H1 (cell line): Measurements from ENCODE around the gene PAX5. TPM values are rescaled to one million over a fixed set of nuclear protein-coding genes. Genes with fewer than 3 reads are reported as not detected.
"Not testable (repeated sequence)": the region's sequence is repeated elsewhere in the genome, so short reads cannot be mapped to it uniquely, and the experiment has no call there.

ENCODE experiments used
- CTCF ChIA-PET: fragments of 300-600 bp; sonication (Branson Sonifier 250); formaldehyde crosslinking; loops from one replicate; lab custom pipeline; 2021; ENCODE audit not compliant: partially characterized antibody; lab: Charles Lee
- POLR2A ChIA-PET: fragments of 300-600 bp; sonication (Branson Sonifier 250); formaldehyde crosslinking; loops from one replicate; lab custom pipeline; 2021; ENCODE audit warnings: inconsistent platforms; ENCODE audit not compliant: partially characterized antibody; lab: Charles Lee
- DNase-seq, 2 experiments: peaks; one replicate each; pipeline versions ENCODE4 v3.0.0 to v3.0.0-alpha.2; 2010 to 2022; ENCODE audit warnings: low spot score in 2 of 2, low read depth in 1 of 2, mixed read lengths in 1 of 2
- FAIRE-seq: peaks from 2 replicates; lab custom pipeline; 2011; peaks lifted over from hg19 to GRCh38; lab: Jason Lieb, UNC
- H2AFZ ChIP-seq: 2 replicates; pipeline ENCODE4 v1.8.1; 2012; ENCODE audit warnings: low read length, inconsistent platforms
- H2AK5ac ChIP-seq: 2 replicates; pipeline ENCODE4 v1.6.1; 2013; ENCODE audit warnings: low read depth, low read length
- H2BK120ac ChIP-seq: replicated peaks from 2 replicates; pipeline ENCODE3; 2013; ENCODE audit warnings: low read depth, low read length, inconsistent platforms
- H2BK12ac ChIP-seq: 2 replicates; pipeline ENCODE4 v1.6.1; 2013; ENCODE audit warnings: low read depth, low read length
- H2BK15ac ChIP-seq: 2 replicates; pipeline ENCODE4 v1.6.1; 2013; ENCODE audit warnings: low read length
- H2BK20ac ChIP-seq: 2 replicates; pipeline ENCODE4 v1.6.1; 2013; ENCODE audit warnings: low read length
- H2BK5ac ChIP-seq: 2 replicates; pipeline ENCODE4 v1.6.1; 2013; ENCODE audit warnings: low read depth, low read length
- H3K14ac ChIP-seq: 2 replicates; pipeline ENCODE4 v1.6.1; 2013; ENCODE audit warnings: inconsistent platforms; ENCODE audit not compliant: insufficient read length
- H3K18ac ChIP-seq: 2 replicates; pipeline ENCODE4 v1.6.1; 2013; ENCODE audit warnings: low read length; ENCODE audit errors: extremely low read depth
- H3K23ac ChIP-seq: 2 replicates; pipeline ENCODE4 v1.6.1; 2013; ENCODE audit warnings: inconsistent platforms; ENCODE audit not compliant: insufficient read length
- H3K23me2 ChIP-seq: 2 replicates; pipeline ENCODE4 v1.6.1; 2013; ENCODE audit warnings: low read depth, low read length
- H3K27ac ChIP-seq: 2 replicates; pipeline ENCODE4 v1.6.1; 2011; ENCODE audit warnings: low read depth, low read length, inconsistent platforms
- H3K27me3 ChIP-seq, 4 experiments: replicated peaks in 1 of 4; 1 replicate in 1 of 4; 2 replicates in 3 of 4; pipeline versions ENCODE4 v1.6.1 to v1.8.1; 2011 to 2013; ENCODE audit warnings: low read length in 3 of 4, mild to moderate bottlenecking in 3 of 4, inconsistent platforms in 2 of 4, mixed read lengths in 2 of 4, moderate library complexity in 1 of 4; ENCODE audit not compliant: control insufficient read depth in 3 of 4, insufficient read depth in 3 of 4; ENCODE audit errors: extremely low read depth in 1 of 4
- H3K36me3 ChIP-seq, 4 experiments: 2 replicates each; pipeline versions ENCODE4 v1.6.1 to v1.8.1; 2011 to 2013; ENCODE audit warnings: mild to moderate bottlenecking in 4 of 4, low read length in 3 of 4, moderate library complexity in 2 of 4, control low read depth in 1 of 4, inconsistent platforms in 1 of 4; ENCODE audit not compliant: insufficient read depth in 4 of 4, control insufficient read depth in 2 of 4
- H3K4ac ChIP-seq: replicated peaks from 2 replicates; pipeline ENCODE3; 2013; ENCODE audit warnings: low read length, low read depth, mixed read lengths, inconsistent platforms; ENCODE audit not compliant: insufficient read length
- H3K4me1 ChIP-seq, 4 experiments: replicated peaks in 1 of 4; 1 replicate in 1 of 4; 2 replicates in 3 of 4; pipeline versions ENCODE4 v1.6.1 to v1.8.1; 2011 to 2013; ENCODE audit warnings: low read length in 3 of 4, inconsistent platforms in 2 of 4, mixed read lengths in 1 of 4; ENCODE audit not compliant: insufficient read depth in 4 of 4, control insufficient read depth in 3 of 4
- H3K4me2 ChIP-seq, 2 experiments: 2 replicates each; pipeline versions ENCODE4 v1.6.1 to v1.8.1; 2011 to 2013; ENCODE audit warnings: low read depth in 2 of 2, low read length in 2 of 2, control low read depth in 1 of 2, inconsistent platforms in 1 of 2, mild to moderate bottlenecking in 1 of 2; ENCODE audit not compliant: insufficient read depth in 1 of 2
- H3K4me3 ChIP-seq, 4 experiments: fragments of 200-600, 300-600 bp in 1 of 4; sonication (generic), shearing (Covaris generic), sonication (Bioruptor Twin) in 1 of 4; 2 replicates each; pipeline versions ENCODE4 v1.5.1 to v1.8.1; 2011 to 2016; ENCODE audit warnings: low read length in 4 of 4, low read depth in 3 of 4, control low read depth in 2 of 4, inconsistent platforms in 2 of 4, mild to moderate bottlenecking in 2 of 4, mixed read lengths in 1 of 4, moderate library complexity in 1 of 4; ENCODE audit not compliant: insufficient read depth in 2 of 4; ENCODE audit errors: extremely low read depth in 1 of 4
- H3K56ac ChIP-seq: replicated peaks from 2 replicates; pipeline ENCODE3; 2013; ENCODE audit warnings: low read depth, mild to moderate bottlenecking, mixed read lengths, low read length, inconsistent platforms; ENCODE audit not compliant: insufficient read length
- H3K79me1 ChIP-seq: 2 replicates; pipeline ENCODE4 v1.6.1; 2013; ENCODE audit warnings: low read depth, low read length, control low read depth
- H3K79me2 ChIP-seq, 2 experiments: 2 replicates each; pipeline versions ENCODE4 v1.6.1 to v1.8.1; 2012 to 2013; ENCODE audit warnings: low read length in 2 of 2, mild to moderate bottlenecking in 2 of 2, inconsistent platforms in 1 of 2; ENCODE audit not compliant: insufficient read depth in 2 of 2, control insufficient read depth in 1 of 2
- H3K9ac ChIP-seq, 4 experiments: replicated peaks in 1 of 4; 1 replicate in 1 of 4; 2 replicates in 3 of 4; pipeline versions ENCODE4 v1.6.1 to v1.8.1; 2011 to 2013; ENCODE audit warnings: low read depth in 3 of 4, low read length in 3 of 4, control low read depth in 2 of 4, mild to moderate bottlenecking in 2 of 4, moderate library complexity in 2 of 4, inconsistent platforms in 1 of 4; ENCODE audit errors: extremely low read depth in 1 of 4
- H3K9me3 ChIP-seq, 2 experiments: 2 replicates each; pipeline versions ENCODE4 v1.6.1 to v1.8.1; 2012 to 2013; ENCODE audit warnings: mild to moderate bottlenecking in 2 of 2, moderate library complexity in 2 of 2, control low read depth in 1 of 2, inconsistent platforms in 1 of 2, low read depth in 1 of 2, low read length in 1 of 2, mixed read lengths in 1 of 2; ENCODE audit not compliant: insufficient read depth in 2 of 2
- H4K20me1 ChIP-seq, 2 experiments: replicated peaks in 1 of 2; 2 replicates each; pipeline versions ENCODE3 to v1.8.1; 2011 to 2013; ENCODE audit warnings: inconsistent platforms in 2 of 2, low read length in 2 of 2, mild to moderate bottlenecking in 1 of 2; ENCODE audit not compliant: insufficient read depth in 2 of 2, control insufficient read depth in 1 of 2
- H4K5ac ChIP-seq: 2 replicates; pipeline ENCODE4 v1.6.1; 2013; ENCODE audit warnings: low read length, low read depth, mixed read lengths, inconsistent platforms; ENCODE audit not compliant: insufficient read length
- H4K8ac ChIP-seq: 2 replicates; pipeline ENCODE4 v1.8.0; 2013; ENCODE audit warnings: mild to moderate bottlenecking, moderate library complexity, low read length, inconsistent platforms; ENCODE audit not compliant: insufficient read depth; ENCODE audit errors: extremely low read depth
- H4K91ac ChIP-seq: replicated peaks from 2 replicates; pipeline ENCODE3; 2013; ENCODE audit warnings: low read length, mixed read lengths, inconsistent platforms; ENCODE audit not compliant: insufficient read length
- WGBS, 2 experiments: shearing (Covaris generic) in 1 of 2; methylation state at CpG; one replicate each; pipeline versions ENCODE4 v1.1.6 to v1.1.7; 2013 to 2015; ENCODE audit warnings: low lambda C conversion rate in 2 of 2, mixed read lengths in 2 of 2, inconsistent platforms in 1 of 2, low coverage in 1 of 2, missing lambda C conversion rate in 1 of 2; ENCODE audit not compliant: insufficient replicate concordance in 2 of 2, insufficient coverage in 1 of 2, insufficient read length in 1 of 2; ENCODE audit errors: extremely low coverage in 1 of 2, missing lambda C conversion rate in 1 of 2; 5-methylcytosine and 5-hydroxymethylcytosine counted together
- polyA plus RNA-seq, 7 experiments: library from polyadenylated mRNA; depleted of rRNA in 3 of 7; stranded (reverse) in 5 of 7; unstranded in 2 of 7; fragments of >200 nt in 5 of 7; fragments of 200-250 nt in 2 of 7; gene quantifications; 1 replicate in 5 of 7; 2 replicates in 1 of 7; 4 replicates in 1 of 7; pipeline versions ENCODE4 v1.2.1 to v1.2.3, GENCODE V29; 2011 to 2013; ENCODE audit warnings: missing spikeins in 2 of 7, mixed read lengths in 2 of 7
- total RNA-seq: library from RNA; stranded (reverse); fragmentation: NEBNext Ultra II Directional; extraction: Animal tissue kit (Norgen Biotek cat#: 25700); gene quantifications from 2 replicates; pipeline ENCODE4 v1.2.1, GENCODE V29; 2021

Gene PAX5
- total and polyA plus RNA-seq, 2 of the 8 experiments (the other 6 are each of a cell fraction or from before 2014, with no cell fraction given) = 0.29 to 0.43 TPM

DNA sequence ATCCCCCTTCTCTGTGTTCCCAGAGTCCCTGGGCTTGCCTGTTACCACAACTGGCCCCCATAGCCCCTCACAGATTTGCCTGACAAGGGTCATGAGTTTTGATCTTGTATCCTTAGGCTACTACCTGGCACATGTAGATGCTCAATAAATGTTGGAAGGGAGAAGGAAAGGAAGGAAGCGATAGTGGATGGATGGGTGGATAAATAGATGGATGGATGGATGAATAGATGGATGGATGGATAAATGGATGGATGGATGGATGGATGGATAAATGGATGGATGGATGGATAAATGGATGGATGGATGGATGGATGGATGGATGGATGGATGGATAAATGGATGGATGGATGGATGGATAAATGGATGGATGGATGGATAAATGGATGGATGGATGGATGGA, 164.5 kb downstream of the PAX5 start:
- H2AFZ ChIP-seq, H3K23ac ChIP-seq, H3K9me3 ChIP-seq, H4K8ac ChIP-seq, H3K4me1 ChIP-seq, H3K56ac ChIP-seq, H4K5ac ChIP-seq, H3K18ac ChIP-seq, H3K79me2 ChIP-seq, H3K4ac ChIP-seq, H3K23me2 ChIP-seq, H3K4me3 ChIP-seq, H4K20me1 ChIP-seq, H2BK12ac ChIP-seq, H3K36me3 ChIP-seq, H2BK120ac ChIP-seq, H2BK20ac ChIP-seq, DNase-seq, H2AK5ac ChIP-seq, H4K91ac ChIP-seq, H3K27ac ChIP-seq, H2BK5ac ChIP-seq, H3K79me1 ChIP-seq, H3K9ac ChIP-seq, POLR2A ChIA-PET, H3K4me2 ChIP-seq, H3K14ac ChIP-seq, H2BK15ac ChIP-seq, FAIRE-seq: not testable (repeated sequence)
- CTCF ChIA-PET = interaction anchor here (1.4 to 27.2 kb wide), 6 partner anchors 10 to 120 kb away, joined by 3 to 657 read pairs (median 5); no protein-coding TSS in a partner anchor
- 91 to 92% methylated on average over 1 of the region's 1 CpG for WGBS, 2 experiments
- peaks cover 0 to 12% (median 8%) of the 10 kb centered on the region in 4 experiments; a peak in 4 of 7 replicates for H3K27me3 ChIP-seq
